GM18519 (cell line): Measurements from ENCODE around the gene LDLRAD3.

Source experiments
- ATAC-seq: cut with Tn5 transposase; IDR thresholded peaks from one replicate; pipeline ENCODE4 v1.9.1; 2021; ENCODE audit warnings: mild to moderate bottlenecking, moderate library complexity; ENCODE audit not compliant: unreplicated experiment, low FRiP score

LDLRAD3 gene

DNA sequence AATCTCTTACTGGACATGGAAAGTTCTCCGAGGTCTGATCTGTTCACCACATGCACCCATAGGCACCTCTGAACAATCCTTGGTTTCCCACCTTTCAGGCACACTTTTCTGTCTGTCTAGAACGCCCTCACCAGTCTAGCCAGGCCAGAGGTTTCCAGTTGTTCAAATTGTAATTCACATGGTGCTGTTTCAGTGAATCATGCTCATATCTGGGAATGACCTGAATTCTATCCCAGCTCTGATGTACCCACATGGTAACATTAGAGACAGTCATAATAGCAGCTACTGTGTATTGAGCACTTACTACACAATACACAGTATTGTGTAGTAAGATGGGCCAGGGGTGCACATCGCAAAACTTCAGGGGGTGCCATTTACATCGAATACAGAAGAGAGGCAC is 207.1 kb downstream of the LDLRAD3 start:
- ATAC-seq, result no peak

DNA sequence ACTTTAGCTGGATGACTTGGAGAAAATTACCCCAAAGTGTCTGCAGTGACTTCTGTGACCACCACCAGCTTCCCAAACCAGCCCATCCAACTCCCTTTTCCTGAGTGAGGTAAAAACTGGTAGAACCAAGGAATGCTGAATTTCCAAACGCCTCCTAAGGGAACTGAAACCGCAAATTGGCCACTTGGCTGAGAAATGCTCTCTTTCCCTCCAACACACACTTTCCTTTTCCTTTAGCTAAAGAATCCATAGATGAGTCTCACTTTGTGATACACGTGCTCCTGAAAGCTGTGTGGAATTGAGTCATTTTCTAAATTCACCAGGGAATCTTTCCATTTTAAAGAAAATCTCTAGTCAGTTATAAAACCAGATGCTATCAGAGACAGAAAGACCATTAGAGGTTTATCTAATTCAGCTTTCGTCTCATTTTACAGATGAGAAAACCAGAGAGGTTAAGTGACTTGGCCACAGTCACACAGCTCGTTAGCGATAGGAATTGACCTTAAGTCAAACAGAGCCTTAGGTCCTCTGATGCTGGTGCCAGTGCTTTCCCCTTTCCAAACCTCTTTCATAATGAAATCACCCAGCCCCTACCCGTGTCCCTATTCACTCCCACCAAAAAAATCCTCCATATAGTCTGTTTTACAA is 208.2 kb downstream of the LDLRAD3 start:
- ATAC-seq, result no peak

DNA sequence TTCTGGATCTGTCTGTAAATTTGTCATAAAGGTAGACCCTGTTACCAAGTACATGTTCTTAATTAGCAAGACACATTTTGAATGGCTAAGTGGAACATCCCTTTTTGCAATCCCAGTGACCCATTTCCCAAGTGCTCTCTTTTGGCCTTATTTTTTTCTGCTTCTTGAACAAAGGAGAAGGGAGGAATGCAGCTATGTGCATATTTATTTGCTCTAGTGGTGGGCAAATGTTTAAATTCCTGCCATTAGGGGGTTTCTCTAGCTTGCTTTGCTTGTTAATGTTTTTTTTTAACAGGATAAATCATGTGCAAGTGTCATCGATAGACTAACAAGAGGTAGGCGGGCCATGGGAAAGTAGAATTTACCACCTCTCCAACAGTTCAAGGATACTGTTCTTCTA is 209.7 kb downstream of the LDLRAD3 start:
- no peak for ATAC-seq

- ATAC-seq, result no peak
Measured at GRCh38 chr11:36155124-36155561, 211.3 kb downstream of the LDLRAD3 start.

- ATAC-seq, result no peak
Measured at GRCh38 chr11:36155770-36156160, 211.9 kb downstream of the LDLRAD3 start.

GRCh38 chr11:36156161-36156816 is 212.4 kb downstream of the LDLRAD3 start:
- no peak for ATAC-seq

DNA sequence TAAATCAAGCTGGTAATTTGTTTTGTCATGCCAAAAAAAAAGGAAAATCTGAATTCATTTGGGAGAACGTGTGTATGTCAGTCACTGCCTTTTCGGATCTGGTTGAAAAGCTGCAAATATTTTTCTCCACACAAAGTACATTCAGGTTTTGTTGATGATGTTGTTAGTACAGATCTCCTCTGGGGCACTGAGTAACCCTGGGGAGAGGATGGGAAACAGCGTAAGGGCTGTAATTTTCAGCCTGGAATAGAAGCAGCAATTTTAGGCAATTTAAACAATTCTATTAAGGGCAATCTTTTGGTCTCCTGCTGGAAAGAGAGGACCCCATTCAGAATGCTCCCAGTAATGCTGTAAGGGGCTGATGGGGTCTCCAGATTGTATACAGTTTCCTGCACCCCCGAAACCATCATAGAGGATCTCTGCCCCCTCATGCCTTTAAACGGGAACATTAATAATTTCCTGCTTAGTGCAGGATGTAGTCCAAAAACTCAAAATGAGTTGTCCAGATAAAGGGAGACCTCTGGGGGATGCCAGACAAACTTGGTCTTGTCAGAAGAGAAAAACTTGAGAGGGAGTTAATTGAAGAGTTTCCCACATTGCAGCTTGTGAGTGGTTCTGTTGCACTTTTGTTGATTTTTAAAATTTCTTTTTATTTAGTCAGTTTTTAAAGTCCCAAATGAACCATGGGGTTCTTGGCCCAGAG is 213.1 kb downstream of the LDLRAD3 start:
- ATAC-seq, result no peak

DNA sequence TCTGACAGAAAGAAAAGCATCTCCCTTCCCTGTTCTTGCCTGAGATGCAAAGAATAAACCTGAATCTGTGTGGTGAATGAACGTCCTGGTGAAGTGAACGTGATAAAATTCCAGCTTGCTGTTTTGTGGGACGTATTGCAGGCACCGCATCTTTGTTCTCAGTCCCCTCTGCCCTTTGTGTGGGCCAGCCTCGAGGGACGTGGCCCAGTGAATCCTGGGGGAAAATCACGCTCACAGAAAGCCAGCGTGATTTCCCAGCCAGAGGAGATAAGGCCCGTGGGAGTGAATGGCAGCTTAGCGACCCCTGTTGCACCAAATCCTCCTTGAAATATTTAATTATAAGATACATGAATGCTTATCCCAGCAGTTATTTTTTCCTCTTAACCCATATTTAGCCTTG is 216.2 kb downstream of the LDLRAD3 start:
- no peak for ATAC-seq

DNA sequence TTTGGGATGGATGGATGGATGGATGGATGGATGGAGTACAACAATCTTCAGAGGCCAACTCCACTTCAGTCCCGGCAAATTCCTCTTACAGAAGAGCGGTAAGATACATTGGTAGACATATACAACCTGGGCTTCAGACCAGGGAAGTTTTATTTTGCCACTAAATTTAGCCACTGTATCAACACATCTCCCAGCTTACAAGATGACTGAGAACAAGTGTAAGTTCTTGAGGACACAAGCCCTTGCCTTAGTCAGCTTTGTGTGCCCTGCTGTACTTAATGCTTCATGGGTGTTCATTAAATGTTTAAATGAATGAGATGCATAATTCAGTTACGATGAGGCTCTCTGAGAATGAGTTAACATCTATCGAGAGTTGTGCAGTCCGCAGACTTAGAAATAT is 217.7 kb downstream of the LDLRAD3 start:
- ATAC-seq, result no peak

DNA sequence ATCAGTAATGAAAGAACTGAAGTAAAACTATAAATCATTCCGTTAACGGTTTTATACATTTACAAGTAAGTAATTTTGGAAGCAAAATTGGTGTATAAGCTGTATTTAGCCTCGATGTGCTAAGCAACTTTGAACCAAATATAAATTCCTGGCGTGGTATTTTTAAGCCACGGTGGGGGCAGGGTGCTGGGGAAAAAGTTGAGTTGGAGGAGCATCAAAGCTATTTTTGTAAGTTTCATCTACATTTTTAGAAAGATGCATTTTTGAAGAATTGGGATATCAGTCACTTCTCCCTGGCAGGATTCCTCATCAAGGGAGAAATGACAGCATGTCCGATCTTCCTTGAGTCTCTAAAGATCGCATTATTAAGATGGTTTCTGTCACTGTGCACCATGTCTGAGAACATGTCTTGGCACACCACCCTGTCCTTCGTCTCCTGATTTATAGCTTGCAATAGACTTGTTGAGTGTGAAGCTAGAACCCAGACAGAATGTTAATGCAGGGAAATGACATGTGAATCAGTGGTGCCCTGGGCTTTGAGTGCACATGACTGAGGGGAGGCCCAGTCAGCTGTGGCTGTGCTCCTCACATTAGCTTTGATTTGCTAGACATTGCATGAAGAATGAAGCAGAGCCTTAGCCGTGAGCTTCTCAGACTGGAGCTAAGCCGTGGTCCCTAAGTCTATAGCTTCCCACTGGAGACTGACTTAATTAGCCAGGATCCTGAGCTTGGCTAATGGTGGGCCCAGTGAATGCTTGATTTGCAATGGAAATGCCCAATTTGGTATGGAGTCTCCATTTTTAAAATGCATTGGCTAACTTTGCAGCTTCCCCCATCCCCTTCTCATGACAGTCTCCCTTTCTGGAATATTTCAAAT is 218.4 kb downstream of the LDLRAD3 start:
- no peak for ATAC-seq

DNA sequence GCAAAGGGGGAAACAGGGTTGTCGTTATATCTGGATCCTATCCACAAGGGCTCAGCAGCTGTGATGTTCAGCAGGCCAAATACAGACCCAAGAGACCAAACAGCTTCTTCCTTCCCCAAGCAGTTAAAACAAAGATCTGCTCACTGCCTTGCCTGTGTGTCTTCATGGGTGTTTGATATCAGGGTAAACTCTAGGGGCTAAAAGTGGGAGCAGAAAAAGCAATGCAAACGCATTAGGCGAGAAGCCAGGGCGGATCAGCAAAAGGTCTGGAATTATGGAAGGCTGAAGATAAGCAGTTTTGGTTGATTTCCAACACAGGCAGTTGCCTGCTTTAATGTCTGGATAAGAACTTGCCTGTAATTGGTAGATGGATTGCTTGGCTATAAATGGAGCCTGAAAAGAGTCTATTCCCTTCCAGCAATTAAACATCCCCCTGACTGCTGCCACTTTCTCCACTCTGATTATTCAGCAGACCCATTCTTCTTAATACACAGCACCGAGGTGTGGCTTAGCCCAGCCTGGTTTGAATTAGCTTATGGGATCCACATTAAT is 219.1 kb downstream of the LDLRAD3 start:
- ATAC-seq, result no peak

DNA sequence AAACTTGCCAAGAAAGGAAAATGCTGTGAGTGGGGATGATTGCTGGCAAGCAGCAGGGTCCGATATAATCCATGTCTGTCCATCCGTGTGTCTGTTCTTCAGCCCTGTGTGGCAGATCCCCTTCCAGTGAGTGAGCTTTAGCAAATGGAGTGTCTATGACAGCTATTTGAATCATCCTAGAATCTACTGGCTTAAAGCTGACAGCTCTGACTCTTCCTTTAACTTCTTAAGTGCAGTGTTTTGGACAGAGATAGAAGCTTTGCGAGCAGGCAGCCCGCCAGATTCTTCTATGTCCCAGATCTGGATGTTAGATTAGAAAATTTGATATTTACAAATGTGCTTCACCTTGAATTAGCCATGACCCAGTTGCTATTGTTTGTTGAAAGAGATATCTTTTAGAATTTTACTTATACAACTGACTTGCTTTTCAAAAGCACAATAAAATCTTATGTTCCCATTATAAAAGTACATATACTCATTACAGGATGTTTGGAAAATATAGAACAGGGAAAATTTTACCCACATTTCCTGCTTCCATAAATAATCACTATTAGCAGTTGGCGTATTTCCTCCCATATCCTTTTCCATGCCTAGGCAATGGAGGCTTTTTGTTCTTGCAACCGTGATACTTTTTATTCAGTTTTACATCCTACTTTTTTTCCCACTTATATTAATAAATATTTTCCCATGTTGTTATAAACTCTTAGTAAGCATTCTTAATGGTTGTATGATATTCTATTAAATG is 220.8 kb downstream of the LDLRAD3 start:
- ATAC-seq, result no peak

GRCh38 chr11:36165621-36166397 is 221.9 kb downstream of the LDLRAD3 start:
- ATAC-seq, result no peak

DNA sequence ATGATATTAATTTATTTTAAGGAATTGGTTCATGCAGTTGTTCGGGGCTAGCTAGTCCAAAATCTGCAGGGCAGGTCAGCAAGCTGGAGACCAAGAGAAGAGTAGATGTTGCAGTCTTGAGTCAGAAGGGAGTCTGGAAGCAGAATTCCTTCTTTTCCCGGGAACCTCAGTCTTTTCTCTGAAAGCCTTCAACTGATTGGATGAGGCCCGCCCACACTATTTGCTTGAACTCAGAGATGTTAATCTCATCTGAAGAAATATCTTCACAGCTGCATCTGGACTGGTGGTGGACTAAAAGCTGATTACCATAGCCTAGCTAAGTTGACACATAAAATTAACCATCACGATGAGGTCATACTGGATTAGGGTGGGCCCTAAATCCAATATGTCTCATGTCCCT is 223.2 kb downstream of the LDLRAD3 start:
- no peak for ATAC-seq

DNA sequence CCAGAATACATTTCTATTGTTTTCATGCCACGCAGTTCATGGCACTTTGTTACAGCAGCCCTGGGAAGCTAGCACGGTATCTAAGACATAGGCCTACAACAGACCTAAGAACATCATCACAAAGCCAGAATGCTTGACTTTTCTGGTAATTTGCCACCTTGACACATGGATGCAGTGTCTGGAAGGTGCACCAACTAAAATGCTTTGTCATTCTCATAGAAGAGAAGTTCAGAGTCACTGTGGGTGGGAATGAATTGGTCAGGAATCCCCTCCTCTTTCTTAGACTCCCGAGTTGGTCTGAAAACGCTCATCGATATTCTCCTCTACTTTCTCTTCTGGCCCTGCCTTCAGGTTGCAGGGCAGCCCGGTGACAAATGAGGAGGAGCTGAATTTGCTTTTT is 223.9 kb downstream of the LDLRAD3 start:
- ATAC-seq, result no peak

- ATAC-seq, result no peak
Measured at GRCh38 chr11:36177836-36178235, 234.0 kb downstream of the LDLRAD3 start.

DNA sequence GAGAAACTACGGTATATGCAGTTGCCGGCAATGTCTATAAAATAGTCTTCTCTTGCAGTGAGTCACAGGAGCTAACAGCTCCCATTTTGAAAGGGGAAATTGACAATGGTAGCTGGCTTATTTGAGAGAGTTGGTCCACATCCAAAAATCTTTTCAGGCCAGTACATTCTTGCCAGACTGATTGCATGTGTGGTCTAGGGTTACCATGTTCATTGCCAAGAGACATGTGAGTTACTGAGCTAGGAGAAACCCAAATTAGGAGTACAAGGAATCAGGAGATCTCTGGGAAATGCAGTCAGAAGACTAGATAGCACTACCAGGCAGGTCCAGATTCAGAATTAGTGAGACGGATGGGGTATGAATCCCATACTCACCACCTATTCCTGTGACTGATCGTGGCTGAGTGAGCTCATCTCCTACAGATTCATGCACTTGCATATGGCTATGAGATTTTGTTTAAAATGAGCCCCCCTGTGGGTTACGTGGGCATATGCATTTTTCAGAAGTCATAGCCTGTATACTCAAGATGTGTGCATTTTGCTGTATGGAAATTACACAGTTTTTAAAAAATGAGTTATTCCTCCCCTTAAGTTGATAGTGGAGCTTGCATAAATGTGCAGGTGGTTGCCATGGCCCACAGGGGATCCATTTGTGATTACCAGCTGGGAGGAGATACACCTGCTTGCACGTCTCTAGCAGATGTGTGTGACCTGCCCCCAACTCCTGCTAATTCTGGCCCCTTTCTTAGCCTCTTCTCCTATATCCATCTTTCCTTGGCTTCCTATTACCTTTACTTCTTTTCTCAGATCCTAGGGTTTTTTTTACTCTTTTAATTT is 242.7 kb downstream of the LDLRAD3 start:
- ATAC-seq, result no peak

GRCh38 chr11:36187622-36188021 is 243.8 kb downstream of the LDLRAD3 start:
- no peak for ATAC-seq
